Erythroblast (primary cell): ENCODE measurements around the gene CHD1.

Experiments used
- DNase-seq, 2 experiments: peaks; one replicate each; lab custom pipeline; 2025; lab: John Stamatoyannopoulos, UW
- GATA1 ChIP-seq: IDR thresholded peaks from 2 replicates; pipeline ENCODE4 v1.6.1; 2011; ENCODE audit warnings: low read depth, mild to moderate bottlenecking, control low read depth, low read length, moderate library complexity
- POLR2A ChIP-seq: IDR thresholded peaks from 2 replicates; pipeline ENCODE4 v1.6.1; 2011; ENCODE audit warnings: mild to moderate bottlenecking, low read length

Gene CHD1

DNA sequence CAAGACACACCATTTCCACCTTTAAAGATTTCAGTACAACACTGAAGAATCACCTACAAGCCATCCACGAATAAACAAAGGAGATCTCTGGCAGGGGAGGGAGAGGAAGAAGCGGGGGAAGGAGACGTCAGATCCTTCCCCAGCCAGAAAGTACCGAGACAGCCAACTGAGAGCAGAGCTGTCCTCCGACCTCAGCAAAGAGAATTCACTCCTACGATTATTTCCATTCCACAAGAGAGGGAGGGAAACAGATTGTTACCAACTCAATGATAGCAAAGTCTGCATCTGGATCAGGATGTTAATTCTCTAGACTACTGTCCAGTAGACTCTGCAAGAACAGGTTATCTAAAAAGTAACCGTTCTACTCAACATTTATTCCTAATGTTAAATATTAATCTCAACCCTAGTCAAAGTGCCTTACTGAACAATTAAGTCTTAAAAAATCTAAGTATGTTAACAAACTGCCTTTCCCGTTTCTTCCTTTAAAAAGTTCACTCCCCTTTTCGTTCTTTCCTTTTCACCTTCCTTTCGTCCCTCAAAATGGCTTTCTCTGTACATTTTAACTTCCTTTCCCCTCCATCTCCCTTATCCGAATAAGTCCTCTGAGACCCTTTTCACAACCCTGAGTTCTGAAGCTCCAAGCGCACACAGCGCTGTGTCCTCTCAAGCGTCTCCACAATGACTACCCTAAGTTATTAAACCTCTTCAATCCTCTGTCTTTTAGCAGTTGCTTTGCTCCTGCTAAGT lies 1.4 kb downstream of the CHD1 start:
- peak; percentile 55 to 76 for DNase-seq
- TF ChIP-seq POLR2A (peak; percentile 88), GATA1 (no peak)

DNA sequence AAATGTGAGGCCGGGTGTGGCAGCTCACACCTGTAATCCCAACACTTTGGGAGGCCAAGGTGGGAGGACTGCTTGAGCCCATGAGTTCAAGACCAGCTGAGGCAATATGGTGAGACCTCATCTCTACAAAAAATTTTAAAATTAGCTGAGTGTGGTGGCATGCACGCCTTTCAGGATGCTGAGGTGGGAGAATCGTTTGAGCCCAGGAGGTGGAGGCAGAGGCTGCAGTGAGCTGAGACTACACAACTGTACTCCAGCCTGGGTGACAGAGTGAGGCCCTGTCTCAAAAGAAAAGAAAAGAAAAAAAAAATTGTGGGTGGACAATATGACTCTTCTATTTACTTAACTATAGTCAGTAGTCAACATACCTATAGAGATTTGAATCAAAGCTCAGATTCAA lies 4.8 kb downstream of the CHD1 start:
- TF ChIP-seq POLR2A (no peak), GATA1 (no peak)

DNA sequence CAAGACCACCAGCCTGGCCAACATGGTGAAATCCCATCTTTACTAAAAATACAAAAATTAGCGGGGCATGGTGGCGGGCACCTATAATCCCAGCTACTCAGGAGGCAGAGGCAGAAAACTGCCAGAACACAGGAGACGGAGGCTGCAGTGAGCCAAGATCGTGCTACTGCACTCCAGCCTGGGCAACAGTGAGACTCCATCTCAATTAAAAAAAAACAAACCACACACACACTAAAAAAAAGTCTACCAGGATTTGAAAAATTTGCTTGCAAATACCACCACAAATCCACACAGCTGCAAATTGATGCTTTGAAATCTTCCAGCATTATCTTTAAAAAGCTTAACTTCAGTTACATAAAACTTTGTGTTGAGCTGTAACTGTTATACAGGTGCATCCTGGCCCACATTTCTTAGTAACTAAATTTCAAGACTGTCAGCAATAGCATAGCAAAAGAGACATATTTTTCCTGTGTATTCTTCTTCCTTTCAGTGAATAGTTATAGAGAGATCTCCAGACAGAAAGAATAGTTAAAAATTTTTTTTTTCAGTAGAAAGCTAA lies 6.8 kb downstream of the CHD1 start:
- DNase-seq: no peak
- TF ChIP-seq GATA1 (no peak), POLR2A (no peak)

More for the DNA sequence above, 4.8 kb downstream of the CHD1 start:
- no peak for DNase-seq

DNA sequence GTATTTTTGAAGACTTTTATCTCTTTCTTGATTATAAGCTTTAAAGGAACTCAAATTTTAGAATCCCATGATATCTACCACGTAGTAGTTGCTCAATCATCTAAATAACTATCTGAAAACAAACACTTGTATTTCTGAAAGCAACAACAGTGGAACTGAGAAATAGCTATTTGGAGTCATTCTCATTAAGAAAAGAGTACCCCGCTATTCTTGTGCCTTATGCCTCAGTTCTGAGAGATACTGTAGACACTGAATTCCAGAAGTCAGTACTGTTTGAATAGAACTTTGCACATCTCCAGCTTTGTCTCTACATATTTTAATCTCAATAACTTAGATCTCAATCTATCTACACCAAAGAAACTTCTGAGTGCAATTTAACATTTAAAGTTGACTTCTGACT lies 11.4 kb downstream of the CHD1 start:
- TF ChIP-seq GATA1 (no peak), POLR2A (no peak)
- no peak for DNase-seq

DNA sequence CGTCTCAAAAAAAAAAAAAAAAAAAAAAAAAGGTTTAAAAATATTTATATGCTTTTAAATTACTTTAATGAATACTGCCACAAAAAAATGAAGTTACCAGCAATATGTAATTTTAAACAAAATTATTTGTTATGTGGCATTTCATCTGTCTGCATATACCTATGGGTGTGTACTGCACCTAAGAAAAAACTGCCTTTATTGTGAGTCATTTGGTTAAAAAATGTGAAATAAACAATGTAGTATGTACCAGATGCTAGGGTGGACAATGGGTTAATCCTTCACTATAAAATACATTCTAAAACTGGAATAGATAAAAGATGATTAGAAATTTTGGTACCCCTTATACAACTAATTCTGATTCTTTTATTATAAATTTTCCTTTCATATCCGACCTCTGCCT lies 12.3 kb downstream of the CHD1 start:
- TF ChIP-seq POLR2A (no peak), GATA1 (no peak)
- no peak for DNase-seq

DNA sequence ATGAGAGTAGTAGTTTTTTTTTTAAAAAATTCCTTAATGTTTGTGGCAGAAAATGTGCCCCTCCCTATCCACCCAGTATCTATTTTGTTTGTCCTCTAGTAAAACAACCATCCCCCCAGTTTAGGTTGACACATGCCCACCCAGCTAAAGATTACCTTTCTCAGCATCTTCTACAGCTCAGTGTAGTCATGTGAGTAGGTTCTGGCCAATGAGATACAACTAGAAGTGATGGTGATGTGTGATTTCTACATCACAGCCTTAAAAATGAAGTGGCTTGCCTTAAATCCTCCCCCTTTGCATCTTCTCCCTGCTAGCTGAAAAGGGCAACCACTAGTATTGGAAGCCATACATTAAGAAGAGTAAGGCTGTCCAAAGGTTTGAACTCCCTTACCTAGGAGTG lies 14.9 kb downstream of the CHD1 start:
- peak in 1 of 2 experiments; percentile 3 for DNase-seq
- TF ChIP-seq GATA1 (no peak), POLR2A (no peak)

DNA sequence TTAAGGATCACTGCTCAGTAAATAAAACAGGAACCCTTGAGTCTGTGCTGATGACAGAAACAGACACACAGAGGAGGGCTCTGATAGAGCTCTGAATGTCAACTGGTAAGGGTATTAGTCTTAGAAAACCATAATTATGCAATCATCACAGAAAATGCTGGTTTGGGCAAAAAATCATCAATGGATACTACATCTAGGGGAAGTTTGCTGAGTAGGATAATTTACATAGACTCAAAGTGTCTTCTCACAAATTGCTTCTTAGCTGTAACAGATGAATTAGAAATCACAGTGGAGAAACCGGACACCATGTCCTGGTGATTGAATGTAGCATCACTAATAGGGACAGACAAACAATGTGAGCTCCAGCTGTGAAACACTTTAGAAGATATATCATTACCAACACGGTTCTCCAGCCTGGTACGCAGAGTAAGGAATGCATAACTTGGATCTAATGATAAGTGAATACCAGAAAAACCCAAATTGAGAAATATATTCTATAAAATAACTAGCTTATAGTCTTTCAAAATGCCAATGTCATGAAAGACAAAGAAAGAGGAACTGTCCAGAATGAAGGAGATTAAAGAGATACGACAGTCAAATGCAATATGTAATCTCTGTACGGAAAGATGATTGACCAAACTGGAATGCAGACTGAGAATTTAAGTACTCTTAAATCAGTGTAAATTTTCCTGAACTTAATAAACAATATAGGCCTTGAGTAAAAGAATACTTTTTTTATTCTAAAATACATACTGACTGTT lies 17.3 kb downstream of the CHD1 start:
- no peak for DNase-seq
- no peak for TF ChIP-seq GATA1
- TF ChIP-seq POLR2A: no peak

DNA sequence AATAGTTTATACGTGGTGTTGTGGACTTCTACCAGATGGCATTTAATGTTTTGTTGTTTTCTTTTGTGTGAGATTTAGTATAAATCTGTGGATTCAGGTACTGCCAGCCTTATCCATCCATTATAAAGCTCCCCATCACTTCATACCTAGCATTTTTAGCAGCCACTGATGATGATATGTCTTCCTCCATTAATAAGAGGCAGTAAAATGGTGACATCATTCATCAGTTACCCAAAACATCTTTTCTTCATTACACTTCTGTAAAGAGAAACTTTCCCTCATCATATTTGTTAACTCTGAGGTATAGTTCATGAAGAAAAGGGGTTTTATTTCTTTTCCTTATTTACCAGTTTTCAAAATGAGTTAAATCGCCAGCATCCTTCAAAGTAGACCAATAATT lies 19.4 kb downstream of the CHD1 start:
- DNase-seq: no peak
- TF ChIP-seq POLR2A (no peak), GATA1 (no peak)

DNA sequence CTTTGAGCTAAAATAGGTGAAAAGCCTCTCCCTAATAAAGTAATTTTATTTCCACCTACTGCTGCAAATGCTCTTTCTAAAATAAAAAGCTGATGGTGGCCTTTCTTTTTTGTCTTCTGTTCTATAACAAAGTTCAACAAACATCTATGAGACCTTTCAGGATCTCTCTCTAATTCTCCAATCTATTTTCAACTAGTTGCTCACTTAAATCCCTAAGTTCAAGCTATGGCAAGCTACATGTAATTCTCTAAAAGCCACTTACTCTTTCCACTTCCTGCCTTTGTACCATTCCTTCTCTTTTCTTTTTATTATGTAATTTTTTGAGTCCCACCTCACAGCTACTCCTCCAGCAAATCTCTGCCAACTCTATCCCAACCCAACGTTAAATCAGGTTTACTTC lies 20.9 kb downstream of the CHD1 start:
- TF ChIP-seq POLR2A: no peak
- no peak for TF ChIP-seq GATA1
- no peak for DNase-seq

DNA sequence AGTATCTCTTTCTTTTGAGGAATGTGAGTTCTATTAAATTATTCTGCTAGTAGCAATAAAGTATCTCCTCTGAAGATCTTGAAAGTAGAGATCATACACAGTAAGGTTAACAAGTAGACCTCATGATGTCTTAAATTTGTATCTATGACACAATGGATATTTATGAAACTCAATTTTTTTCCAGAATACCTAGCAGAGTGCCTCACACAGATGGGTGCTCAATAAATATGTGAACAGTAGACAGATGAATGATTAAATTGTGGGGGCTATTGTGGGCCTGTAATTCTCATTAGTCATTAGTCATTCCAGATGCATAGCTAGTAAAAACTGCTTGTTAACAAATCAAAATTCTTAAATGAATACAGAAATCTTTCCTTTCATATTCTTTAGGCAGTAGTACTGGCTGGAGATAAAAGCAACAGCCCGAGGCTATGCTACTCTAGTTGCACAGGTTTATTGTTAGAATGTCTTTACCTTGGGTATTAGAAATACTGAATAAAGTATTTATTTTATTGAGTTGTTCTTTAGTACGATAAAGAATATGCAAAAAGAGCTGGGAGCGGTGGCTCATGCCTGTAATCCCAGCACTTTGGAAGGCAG lies 22.0 kb downstream of the CHD1 start:
- no peak for TF ChIP-seq GATA1
- DNase-seq: no peak

DNA sequence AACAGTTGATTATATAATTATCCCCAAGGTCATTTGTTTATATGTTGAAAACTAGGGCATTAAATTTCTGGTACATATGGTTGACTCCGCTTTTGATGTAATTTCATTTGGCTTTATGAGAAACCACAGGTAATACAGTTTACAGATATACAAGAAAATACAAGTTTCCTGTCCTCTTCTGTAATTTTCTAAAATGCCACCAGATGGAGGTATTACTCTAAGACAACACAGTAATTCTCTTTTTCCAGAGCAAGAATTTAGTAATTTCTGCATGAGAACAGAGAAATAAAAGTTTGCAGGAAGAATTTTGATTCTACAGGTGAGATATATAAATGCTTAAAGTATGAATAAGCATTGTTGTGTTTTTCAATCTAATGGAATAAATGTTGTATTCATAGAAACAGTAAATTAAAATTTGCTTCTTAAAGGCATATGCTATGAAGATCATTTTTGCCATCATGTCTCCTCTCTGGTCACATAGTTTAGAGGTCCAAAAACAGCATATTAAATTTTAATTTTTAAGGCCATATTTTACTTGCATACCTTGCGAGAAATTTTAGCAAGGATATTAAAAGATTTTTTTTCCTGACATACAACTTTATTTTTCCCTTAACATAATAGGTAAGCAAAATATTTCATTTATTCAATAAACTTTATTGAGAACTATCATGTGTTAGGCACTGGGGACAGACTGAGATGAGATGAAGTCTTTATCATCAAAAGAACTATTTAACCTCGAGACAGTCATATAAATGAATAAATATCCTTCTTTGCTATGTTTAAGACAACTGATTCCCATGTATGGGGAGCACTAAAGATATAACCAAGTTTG lies 22.7 kb downstream of the CHD1 start:
- peak; percentile 67 to 78 for DNase-seq
- TF ChIP-seq GATA1 (no peak), POLR2A (no peak)

DNA sequence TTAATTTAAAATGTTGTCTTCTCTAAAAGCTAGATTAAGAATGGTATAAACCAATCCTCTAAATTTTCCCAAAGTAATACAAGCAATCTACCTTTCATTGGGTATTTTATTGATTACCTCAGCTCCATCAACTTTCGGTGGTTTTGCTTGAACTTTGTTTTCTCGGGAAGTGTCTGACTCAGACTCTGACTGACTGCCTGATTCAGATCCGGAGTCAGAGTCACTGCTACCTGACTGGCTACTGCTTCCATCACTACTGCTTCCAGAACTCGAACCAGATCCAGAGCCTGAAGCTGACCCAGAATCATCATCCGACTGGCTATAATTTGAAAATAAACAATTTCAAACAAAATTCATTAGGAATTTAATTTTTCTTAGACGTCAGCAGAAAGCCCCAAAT lies 24.0 kb downstream of the CHD1 start:
- TF ChIP-seq GATA1 (no peak), POLR2A (no peak)
- no peak for DNase-seq

DNA sequence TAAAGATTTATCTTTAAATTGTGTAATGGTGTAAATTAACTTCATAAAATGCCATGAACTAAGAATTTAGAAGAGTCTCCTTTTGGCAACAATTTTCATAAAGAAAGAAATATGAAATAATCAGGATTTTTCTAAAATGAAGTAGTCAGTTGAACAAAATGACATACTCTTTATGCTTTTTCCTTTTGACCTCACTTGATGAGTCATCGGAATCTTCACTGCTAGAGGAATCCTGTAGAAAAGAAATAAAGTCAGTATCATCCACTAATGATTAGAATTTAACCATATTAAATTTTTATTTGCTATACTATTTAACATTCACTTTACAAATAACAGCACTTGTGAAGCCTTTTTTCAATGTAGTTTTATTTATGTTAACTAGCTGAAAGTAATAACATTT lies 26.1 kb downstream of the CHD1 start:
- TF ChIP-seq POLR2A: no peak
- no peak for TF ChIP-seq GATA1
- DNase-seq: no peak
